K562 (cell line): ENCODE measurements around the gene CAPN10. TPM values are rescaled to one million over a fixed set of nuclear protein-coding genes. Genes with fewer than 3 reads are reported as not detected.

ENCODE experiments used
- ATAC-seq: fragments of 200-7000 bp; cut with Tn5 transposase; 3 replicates; pipeline ENCODE4 v1.9.1; 2020; ENCODE audit warnings: moderate library complexity
- BruUV-seq: library from RNA; stranded (reverse); fragments of 400-500 nt; replicated peaks from 2 replicates; lab custom pipeline; 2021; lab: Mats Ljungman, UMichigan
- CTCF ChIA-PET: fragments of 300-600 bp; formaldehyde crosslinking; extraction: SDS; loops from one replicate; lab custom pipeline; 2021; ENCODE audit warnings: low intra/inter-chr PET ratio; lab: Yijun Ruan, JAX
- POLR2A ChIA-PET: fragments of 300-600, 350-650 bp; sonication (Branson Sonifier 250); formaldehyde crosslinking; extraction: SDS; loops from one replicate; lab custom pipeline; 2021; ENCODE audit warnings: antibody characterized with exemption, inconsistent platforms; lab: Yijun Ruan, JAX
- DNase-seq, 4 experiments: peaks; one replicate each; pipeline versions ENCODE4 v3.0.0 to v3.0.0-alpha.2; 2011 to 2018; ENCODE audit warnings: low spot score in 3 of 4, mixed read lengths in 3 of 4; ENCODE audit errors: extremely low read depth in 1 of 4
- FAIRE-seq: peaks from 2 replicates; lab custom pipeline; 2011; peaks lifted over from hg19 to GRCh38; lab: Jason Lieb, UNC
- H2AFZ ChIP-seq: 2 replicates; pipeline ENCODE4 v1.6.0; 2011; ENCODE audit warnings: low read depth, low read length, control low read depth, inconsistent platforms
- H3K27ac ChIP-seq: fragments of 200-600 bp; 3 replicates; pipeline ENCODE4 v1.8.0; 2011; ENCODE audit warnings: low read depth, mild to moderate bottlenecking, control low read depth, inconsistent platforms, low read length, moderate library complexity, mixed read lengths; ENCODE audit errors: extremely low read depth
- H3K27me3 ChIP-seq, 2 experiments: fragments of 300-600 bp in 1 of 2; 2 replicates in 1 of 2; 3 replicates in 1 of 2; pipeline versions ENCODE4 v1.6.0 to v1.8.0; 2011; ENCODE audit warnings: inconsistent platforms in 2 of 2, low read length in 2 of 2, mild to moderate bottlenecking in 1 of 2, mixed read lengths in 1 of 2, moderate library complexity in 1 of 2; ENCODE audit not compliant: control insufficient read depth in 2 of 2, insufficient read depth in 2 of 2
- H3K36me3 ChIP-seq: fragments of 300-600 bp; 3 replicates; pipeline ENCODE4 v1.8.0; 2011; ENCODE audit warnings: mild to moderate bottlenecking, low read length, inconsistent platforms; ENCODE audit not compliant: control insufficient read depth, insufficient read depth
- H3K4me1 ChIP-seq, 2 experiments: fragments of 200-600 bp in 1 of 2; replicated peaks in 1 of 2; 2 replicates in 1 of 2; 3 replicates in 1 of 2; pipeline versions ENCODE4 v1.5.1 to v1.8.0; 2011; ENCODE audit warnings: inconsistent platforms in 2 of 2, low read length in 2 of 2, mild to moderate bottlenecking in 1 of 2, mixed read lengths in 1 of 2, moderate library complexity in 1 of 2; ENCODE audit not compliant: control insufficient read depth in 2 of 2, insufficient read depth in 2 of 2
- H3K4me2 ChIP-seq: 2 replicates; pipeline ENCODE4 v1.6.1; 2011; ENCODE audit warnings: low read length, control low read depth, inconsistent platforms, mixed read lengths; ENCODE audit not compliant: insufficient read depth
- H3K4me3 ChIP-seq: fragments of 200-600 bp; sonication (generic), shearing (Covaris generic); 2 replicates; pipeline ENCODE4 v1.5.1; 2016; ENCODE audit warnings: control low read depth, inconsistent platforms
- H3K79me2 ChIP-seq: fragments of 200-600 bp; 3 replicates; pipeline ENCODE4 v1.8.0; 2011; ENCODE audit warnings: low read length, inconsistent platforms; ENCODE audit not compliant: control insufficient read depth, insufficient read depth
- H3K9ac ChIP-seq, 2 experiments: 2 replicates each; pipeline versions ENCODE4 v1.6.0 to v1.6.1; 2011; ENCODE audit warnings: low read depth in 2 of 2, low read length in 2 of 2, control low read depth in 1 of 2, inconsistent platforms in 1 of 2, mild to moderate bottlenecking in 1 of 2, mixed read lengths in 1 of 2; ENCODE audit not compliant: insufficient read depth in 1 of 2
- H3K9me1 ChIP-seq: one replicate; pipeline ENCODE4 v1.6.0; 2011; ENCODE audit warnings: inconsistent platforms, mild to moderate bottlenecking, low read length, moderate library complexity; ENCODE audit not compliant: control insufficient read depth, insufficient read depth
- H3K9me3 ChIP-seq: replicated peaks from 2 replicates; pipeline ENCODE4 v1.5.1; 2011; ENCODE audit warnings: low read depth, low read length, inconsistent platforms; ENCODE audit not compliant: control insufficient read depth, insufficient read depth
- H4K20me1 ChIP-seq: replicated peaks from 2 replicates; pipeline ENCODE4 v1.6.1; 2011; ENCODE audit warnings: low read length, inconsistent platforms, mixed read lengths; ENCODE audit not compliant: control insufficient read depth, insufficient read depth
- CHD2 ChIP-seq: IDR thresholded peaks from 2 replicates; pipeline ENCODE4 v1.6.1; 2011; ENCODE audit warnings: low read depth, low read length
- DNMT1 ChIP-seq: fragments of 450-650 bp; IDR thresholded peaks from 2 replicates; pipeline ENCODE4 v1.6.1; 2016; ENCODE audit warnings: antibody characterized with exemption, mild to moderate bottlenecking
- LCOR ChIP-seq: sonication (generic); formaldehyde crosslinking; IDR thresholded peaks from 2 replicates; pipeline ENCODE4 v1.8.0; 2022; ENCODE audit warnings: mild to moderate bottlenecking, missing genetic modification reagents
- POLR2B ChIP-seq: fragments of 450-650 bp; IDR thresholded peaks from 2 replicates; pipeline ENCODE4 v1.6.1; 2018; ENCODE audit warnings: low read depth; ENCODE audit not compliant: partially characterized antibody
- SIN3A ChIP-seq, 2 experiments: fragments of 150-350 bp in 1 of 2; IDR thresholded peaks; 2 replicates each; pipeline ENCODE4 v1.6.1; 2011 to 2016; ENCODE audit warnings: borderline replicate concordance in 2 of 2, low read depth in 2 of 2, low read length in 2 of 2, mild to moderate bottlenecking in 2 of 2, moderate library complexity in 2 of 2; ENCODE audit not compliant: control insufficient read depth in 1 of 2
- SMARCE1 ChIP-seq: fragments of 450-650 bp; IDR thresholded peaks from 2 replicates; pipeline ENCODE4 v1.7.1; 2016; ENCODE audit warnings: mild to moderate bottlenecking
- SNIP1 ChIP-seq: fragments of 450-650 bp; IDR thresholded peaks from 2 replicates; pipeline ENCODE4 v1.7.1; 2017; ENCODE audit warnings: low read depth, mild to moderate bottlenecking
- TAF7 ChIP-seq: fragments of 450-650 bp; IDR thresholded peaks from 2 replicates; pipeline ENCODE4 v1.6.1; 2016; ENCODE audit warnings: missing genetic modification characterization, missing compliant biosample characterization
- WGBS: fragments of 100-300 bp; shearing (Covaris generic); methylation state at CpG from one replicate; pipeline ENCODE4 v1.1.6; 2016; ENCODE audit warnings: low coverage, mixed read lengths; ENCODE audit not compliant: insufficient coverage; ENCODE audit errors: missing lambda C conversion rate; 5-methylcytosine and 5-hydroxymethylcytosine counted together
- in situ Hi-C: fragments of 300-500 bp; cut with MboI; formaldehyde crosslinking; loops from 4 replicates; pipeline ENCODE4 v1.15.0; 2018; ENCODE audit warnings: inconsistent platforms, mixed read lengths
- intact Hi-C: fragments of 100-400 bp; cut with micrococcal nuclease; formaldehyde crosslinking; loops from 2 replicates; pipeline ENCODE4 v1.14.2; 2022
- polyA plus RNA-seq, 8 experiments: library from polyadenylated mRNA; depleted of rRNA in 4 of 8; stranded (reverse) in 5 of 8; unstranded in 3 of 8; fragments of >200 nt; fragmentation: Nextera tagmentation in 2 of 8; fragmentation: Illumina TruSeq in 1 of 8; extraction: Ambion mirVana in 2 of 8; extraction: Trizol in 1 of 8; gene quantifications; 2 replicates each; pipeline versions ENCODE4 v1.2.1 to v1.2.3, GENCODE V29; 2011 to 2014; ENCODE audit warnings: inconsistent platforms in 1 of 8, missing spikeins in 1 of 8
- total RNA-seq, 7 experiments: library from RNA; depleted of rRNA in 6 of 7; stranded (reverse); fragments of >200 nt in 6 of 7; fragmentation: Illumina TruSeq in 2 of 7; extraction: Trizol in 2 of 7; gene quantifications; 2 replicates each; pipeline versions ENCODE4 v1.2.1 to v1.2.3, GENCODE V29; 2011 to 2021; ENCODE audit warnings: low replicate concordance in 1 of 7
- TF ChIP-seq, protein P1 (sequence below): fragments of 450-650 bp; formaldehyde crosslinking; IDR thresholded peaks from 2 replicates; pipeline ENCODE4 v1.4.0; 2022; ENCODE audit warnings: missing genetic modification characterization
- TF ChIP-seq, protein P2 (sequence below): sonication (generic); formaldehyde crosslinking; IDR thresholded peaks from 2 replicates; pipeline ENCODE4 v1.8.0; 2022; ENCODE audit warnings: mild to moderate bottlenecking, low read depth, missing genetic modification reagents
- TF ChIP-seq, protein P3 (sequence below): fragments of 250-450 bp; sonication (Bioruptor Pico); IDR thresholded peaks from 2 replicates; pipeline ENCODE4 v1.8.0; 2022; ENCODE audit warnings: inconsistent platforms, mild to moderate bottlenecking, moderate library complexity, borderline replicate concordance

CAPN10 gene
- total and polyA plus RNA-seq, 9 of the 15 experiments (the other 6 are each of a cell fraction or from before 2014, with no cell fraction given): 0.08 to 26.1 (median 8.4) TPM

DNA sequence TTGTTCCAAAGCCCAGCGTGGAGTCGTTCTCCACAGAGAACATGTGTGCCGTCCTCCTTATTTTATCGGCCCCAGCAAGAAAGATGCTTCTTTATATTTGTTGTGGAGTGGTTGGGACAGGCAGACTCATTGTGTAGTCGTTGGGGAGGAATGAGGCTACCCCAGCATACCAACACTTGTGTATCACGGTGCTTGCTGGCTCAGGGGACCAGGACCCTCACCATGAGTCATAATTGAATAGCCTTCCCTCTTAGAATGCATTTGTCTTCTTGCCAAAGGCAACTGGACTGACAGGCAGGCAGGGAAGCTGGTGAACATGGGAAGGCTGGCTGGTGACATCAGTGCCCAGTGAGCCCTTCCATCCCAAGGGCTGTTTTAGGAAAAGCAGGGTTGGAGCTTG, 4.7 kb downstream of the CAPN10 start:
- ATAC-seq: no peak
- H3K9ac ChIP-seq: no peak overlapping the region
- peaks cover 4 to 49% of the 10 kb centered on the region in 2 experiments; a peak in 4 of 5 replicates for H3K4me1 ChIP-seq
- WGBS: 82% methylated on average over 6 of the region's 6 CpGs
- no peaks in the 10 kb centered on the region for H3K9me3 ChIP-seq
- H3K9me1 ChIP-seq: no peaks in the 10 kb centered on the region
- peaks cover 29% of the 10 kb centered on the region; the same call in 2 of the 3 replicates for H3K36me3 ChIP-seq
- no peak overlapping the region for H2AFZ ChIP-seq
- in situ Hi-C loops: no loop called here
- FAIRE-seq: no peak
- no peak overlapping the region for H3K4me3 ChIP-seq
- intact Hi-C loops: no loop called here
- no peaks in the 10 kb centered on the region; the same call in 1 of the 2 replicates for H4K20me1 ChIP-seq
- no peak for DNase-seq
- CTCF ChIA-PET: no interaction called here
- BruUV-seq: no TSS peak
- no peaks in the 10 kb centered on the region for H3K27me3 ChIP-seq
- TF ChIP-seq LCOR (CRISPR knock-in tag): no peak
- POLR2A ChIA-PET: no interaction called here
- H3K27ac ChIP-seq: no peak overlapping the region
- H3K4me2 ChIP-seq: no peak overlapping the region
- H3K79me2 ChIP-seq: peaks cover 21% of the 10 kb centered on the region

DNA sequence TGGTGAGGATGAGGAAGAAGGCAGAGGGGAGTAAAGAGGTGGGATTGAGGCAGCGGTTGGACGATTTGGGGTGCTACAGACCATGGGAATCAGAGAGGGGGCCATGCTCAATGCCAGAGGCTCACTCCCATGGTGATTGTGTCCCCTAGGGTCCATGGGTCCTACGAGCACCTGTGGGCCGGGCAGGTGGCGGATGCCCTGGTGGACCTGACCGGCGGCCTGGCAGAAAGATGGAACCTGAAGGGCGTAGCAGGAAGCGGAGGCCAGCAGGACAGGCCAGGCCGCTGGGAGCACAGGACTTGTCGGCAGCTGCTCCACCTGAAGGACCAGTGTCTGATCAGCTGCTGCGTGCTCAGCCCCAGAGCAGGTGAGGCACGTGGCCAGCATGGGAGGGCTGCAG, 5.2 kb downstream of the CAPN10 start:
- Histone ChIP-seq H3K27me3 (no peaks in the 10 kb centered on the region), H2AFZ (no peak overlapping the region), H3K36me3 (peaks cover 30% of the 10 kb centered on the region; the same call in 2 of the 3 replicates), H4K20me1 (no peaks in the 10 kb centered on the region), H3K9me1 (no peaks in the 10 kb centered on the region), H3K9me3 (no peaks in the 10 kb centered on the region), H3K4me2 (no peak overlapping the region), H3K4me3 (no peak overlapping the region), H3K27ac (no peak overlapping the region), H3K9ac (peak overlapping the region in 1 of 2 experiments; percentile 17; a peak in 1 of 4 replicates), H3K79me2 (peaks cover 21% of the 10 kb centered on the region), H3K4me1 (peaks cover 4 to 50% of the 10 kb centered on the region in 2 experiments; a peak in 4 of 5 replicates)
- no TSS peak for BruUV-seq
- ChIA-PET POLR2A (no interaction called here), CTCF (no interaction called here)
- no peak for FAIRE-seq
- ATAC-seq: no peak
- no peak for DNase-seq
- 95% methylated on average over 7 of the region's 13 CpGs for WGBS
- in situ Hi-C loops: no loop called here
- intact Hi-C loops: no loop called here
- TF ChIP-seq, protein P1, sequence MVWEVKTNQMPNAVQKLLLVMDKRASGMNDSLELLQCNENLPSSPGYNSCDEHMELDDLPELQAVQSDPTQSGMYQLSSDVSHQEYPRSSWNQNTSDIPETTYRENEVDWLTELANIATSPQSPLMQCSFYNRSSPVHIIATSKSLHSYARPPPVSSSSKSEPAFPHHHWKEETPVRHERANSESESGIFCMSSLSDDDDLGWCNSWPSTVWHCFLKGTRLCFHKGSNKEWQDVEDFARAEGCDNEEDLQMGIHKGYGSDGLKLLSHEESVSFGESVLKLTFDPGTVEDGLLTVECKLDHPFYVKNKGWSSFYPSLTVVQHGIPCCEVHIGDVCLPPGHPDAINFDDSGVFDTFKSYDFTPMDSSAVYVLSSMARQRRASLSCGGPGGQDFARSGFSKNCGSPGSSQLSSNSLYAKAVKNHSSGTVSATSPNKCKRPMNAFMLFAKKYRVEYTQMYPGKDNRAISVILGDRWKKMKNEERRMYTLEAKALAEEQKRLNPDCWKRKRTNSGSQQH (CRISPR knock-in tag): no peak
- TF ChIP-seq SMARCE1 (no peak), CHD2 (no peak), TAF7 (no peak), SIN3A (IDR thresholded peaks at IDR 0.05; ENCODE audit: borderline replicate concordance in 2 of 2, control insufficient read depth in 1 of 2, low read depth in 2 of 2, low read length in 2 of 2) (no peak), DNMT1 (no peak), SNIP1 (no peak), POLR2B (no peak)
- TF ChIP-seq, protein P2, sequence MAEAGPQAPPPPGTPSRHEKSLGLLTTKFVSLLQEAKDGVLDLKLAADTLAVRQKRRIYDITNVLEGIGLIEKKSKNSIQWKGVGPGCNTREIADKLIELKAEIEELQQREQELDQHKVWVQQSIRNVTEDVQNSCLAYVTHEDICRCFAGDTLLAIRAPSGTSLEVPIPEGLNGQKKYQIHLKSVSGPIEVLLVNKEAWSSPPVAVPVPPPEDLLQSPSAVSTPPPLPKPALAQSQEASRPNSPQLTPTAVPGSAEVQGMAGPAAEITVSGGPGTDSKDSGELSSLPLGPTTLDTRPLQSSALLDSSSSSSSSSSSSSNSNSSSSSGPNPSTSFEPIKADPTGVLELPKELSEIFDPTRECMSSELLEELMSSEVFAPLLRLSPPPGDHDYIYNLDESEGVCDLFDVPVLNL (CRISPR knock-in tag): no peak
- TF ChIP-seq, protein P3, sequence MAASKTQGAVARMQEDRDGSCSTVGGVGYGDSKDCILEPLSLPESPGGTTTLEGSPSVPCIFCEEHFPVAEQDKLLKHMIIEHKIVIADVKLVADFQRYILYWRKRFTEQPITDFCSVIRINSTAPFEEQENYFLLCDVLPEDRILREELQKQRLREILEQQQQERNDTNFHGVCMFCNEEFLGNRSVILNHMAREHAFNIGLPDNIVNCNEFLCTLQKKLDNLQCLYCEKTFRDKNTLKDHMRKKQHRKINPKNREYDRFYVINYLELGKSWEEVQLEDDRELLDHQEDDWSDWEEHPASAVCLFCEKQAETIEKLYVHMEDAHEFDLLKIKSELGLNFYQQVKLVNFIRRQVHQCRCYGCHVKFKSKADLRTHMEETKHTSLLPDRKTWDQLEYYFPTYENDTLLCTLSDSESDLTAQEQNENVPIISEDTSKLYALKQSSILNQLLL (CRISPR knock-in tag): no peak
